Ectodermal cell (in vitro differentiated cells): ENCODE results near the gene ZNF398. TPM values are rescaled to one million over a fixed set of nuclear protein-coding genes. Genes with fewer than 3 reads are reported as not detected.

Experiments
- H3K27ac ChIP-seq: 2 replicates; pipeline ENCODE4 v1.7.0; 2013; ENCODE audit warnings: mild to moderate bottlenecking, low read depth, low read length; ENCODE audit not compliant: insufficient read depth, poor library complexity, severe bottlenecking
- H3K27me3 ChIP-seq: 2 replicates; pipeline ENCODE4 v1.7.0; 2013; ENCODE audit warnings: mild to moderate bottlenecking, low read length; ENCODE audit not compliant: insufficient read depth, control insufficient read depth, poor library complexity, severe bottlenecking
- H3K36me3 ChIP-seq: one replicate; pipeline ENCODE4 v1.7.0; 2013; ENCODE audit warnings: low read length; ENCODE audit not compliant: control insufficient read depth, insufficient read depth
- H3K4me1 ChIP-seq: one replicate; pipeline ENCODE4 v1.7.0; 2013; ENCODE audit warnings: low read length; ENCODE audit not compliant: control insufficient read depth, insufficient read depth
- H3K4me3 ChIP-seq: 2 replicates; pipeline ENCODE4 v1.7.0; 2013; ENCODE audit warnings: low read depth, low read length, control low read depth; ENCODE audit not compliant: insufficient read depth
- H3K9me3 ChIP-seq: 2 replicates; pipeline ENCODE4 v1.7.0; 2013; ENCODE audit warnings: mild to moderate bottlenecking, low read length, moderate library complexity; ENCODE audit not compliant: control insufficient read depth
- WGBS, 2 experiments: methylation state at CpG; one replicate each; pipeline ENCODE4 v1.1.7; 2013; ENCODE audit warnings: missing lambda C conversion rate in 2 of 2; 5-methylcytosine and 5-hydroxymethylcytosine counted together
- polyA plus RNA-seq, 4 experiments: library from polyadenylated mRNA; stranded (reverse); fragments of 50-300 nt; gene quantifications; one replicate each; pipeline ENCODE4 v1.2.3, GENCODE V29; 2013

ZNF398 gene
- 10.8 TPM for polyA plus RNA-seq (2013, experiment 1 of 4)
- 11.6 TPM for polyA plus RNA-seq (2013, experiment 2 of 4)
- polyA plus RNA-seq (2013, experiment 3 of 4) = 8.6 TPM
- 10.3 TPM for polyA plus RNA-seq (2013, experiment 4 of 4)

- Histone ChIP-seq H3K27me3 (no peaks in the 10 kb centered on the region), H3K4me1 (no peaks in the 10 kb centered on the region), H3K9me3 (no peaks in the 10 kb centered on the region), H3K36me3 (no peaks in the 10 kb centered on the region), H3K27ac (no peak within 1 kb of the TSS), H3K4me3 (peak within 1 kb of the TSS; percentile 88)
- 3 to 5% methylated on average over 79 of the region's 79 CpGs for WGBS, 2 experiments
Observed at GRCh38 chr7:149147072-149147751, at the start of gene ZNF398. Gene ZNF398 (plus strand): TSS chr7:149147453. CDS start chr7:149147743, 290 bp downstream.

- no peaks in the 10 kb centered on the region for H3K9me3 ChIP-seq
- 88 to 96% methylated on average over 6 of the region's 6 CpGs for WGBS, 2 experiments
Observed at GRCh38 chr7:149099058-149099457, 48.2 kb upstream of the ZNF398 start.

GRCh38 chr7:149100821-149101220, 46.4 kb upstream of the ZNF398 start:
- H3K9me3 ChIP-seq = no peaks in the 10 kb centered on the region
- H3K27ac ChIP-seq = no peak overlapping the region
- H3K4me1 ChIP-seq = no peaks in the 10 kb centered on the region
- 94 to 96% methylated on average over 2 of the region's 2 CpGs for WGBS, 2 experiments
- no peak overlapping the region for H3K4me3 ChIP-seq
- no peaks in the 10 kb centered on the region for H3K36me3 ChIP-seq
- no peaks in the 10 kb centered on the region for H3K27me3 ChIP-seq

More at GRCh38 chr7:149099058-149099457, 48.2 kb upstream of the ZNF398 start:
- Histone ChIP-seq H3K4me3 (no peak overlapping the region), H3K27ac (no peak overlapping the region), H3K27me3 (no peaks in the 10 kb centered on the region), H3K36me3 (no peaks in the 10 kb centered on the region), H3K4me1 (no peaks in the 10 kb centered on the region)

GRCh38 chr7:149102666-149103065, 44.6 kb upstream of the ZNF398 start:
- Histone ChIP-seq H3K27ac (no peak overlapping the region), H3K9me3 (no peaks in the 10 kb centered on the region), H3K27me3 (no peaks in the 10 kb centered on the region), H3K36me3 (no peaks in the 10 kb centered on the region), H3K4me1 (no peaks in the 10 kb centered on the region), H3K4me3 (no peak overlapping the region)
- WGBS, 2 experiments = 93 to 95% methylated on average over 1 of the region's 1 CpG

- Histone ChIP-seq H3K9me3 (no peaks in the 10 kb centered on the region), H3K36me3 (no peaks in the 10 kb centered on the region), H3K27ac (no peak overlapping the region), H3K27me3 (no peaks in the 10 kb centered on the region), H3K4me1 (no peaks in the 10 kb centered on the region), H3K4me3 (no peak overlapping the region)
- WGBS, 2 experiments = 89 to 90% methylated on average over 9 of the region's 9 CpGs
Observed at GRCh38 chr7:149103424-149103823, 43.8 kb upstream of the ZNF398 start.

GRCh38 chr7:149104214-149104613, 43.0 kb upstream of the ZNF398 start:
- no peaks in the 10 kb centered on the region for H3K27me3 ChIP-seq
- no peak overlapping the region for H3K27ac ChIP-seq
- 96 to 97% methylated on average over 35 of the region's 35 CpGs for WGBS, 2 experiments
- no peaks in the 10 kb centered on the region for H3K36me3 ChIP-seq
- no peak overlapping the region for H3K4me3 ChIP-seq
- H3K4me1 ChIP-seq = no peaks in the 10 kb centered on the region
- no peaks in the 10 kb centered on the region for H3K9me3 ChIP-seq

GRCh38 chr7:149104749-149105148, 42.5 kb upstream of the ZNF398 start:
- H3K27ac ChIP-seq = no peak overlapping the region
- 96% methylated on average over 25 of the region's 25 CpGs for WGBS, 2 experiments

GRCh38 chr7:149109969-149110368, 37.3 kb upstream of the ZNF398 start:
- WGBS, 2 experiments = 86 to 90% methylated on average over 11 to 12 of the region's 12 CpGs
- Histone ChIP-seq H3K4me3 (no peak overlapping the region), H3K4me1 (no peaks in the 10 kb centered on the region), H3K27me3 (no peaks in the 10 kb centered on the region), H3K9me3 (no peaks in the 10 kb centered on the region), H3K36me3 (no peaks in the 10 kb centered on the region), H3K27ac (no peak overlapping the region)

More at GRCh38 chr7:149104749-149105148, 42.5 kb upstream of the ZNF398 start:
- Histone ChIP-seq H3K9me3 (no peaks in the 10 kb centered on the region), H3K4me1 (no peaks in the 10 kb centered on the region), H3K36me3 (no peaks in the 10 kb centered on the region), H3K4me3 (no peak overlapping the region), H3K27me3 (no peaks in the 10 kb centered on the region)

GRCh38 chr7:149125189-149125862, 21.9 kb upstream of the ZNF398 start:
- Histone ChIP-seq H3K9me3 (no peaks in the 10 kb centered on the region), H3K4me3 (peak overlapping the region; percentile 99), H3K36me3 (no peaks in the 10 kb centered on the region), H3K27ac (peak overlapping the region; percentile 18), H3K4me1 (no peaks in the 10 kb centered on the region), H3K27me3 (no peaks in the 10 kb centered on the region)
- WGBS, 2 experiments = 4% methylated on average over 21 of the region's 21 CpGs

- no peaks in the 10 kb centered on the region for H3K27me3 ChIP-seq
- no peaks in the 10 kb centered on the region for H3K9me3 ChIP-seq
- 0% methylated on average over 72 of the region's 72 CpGs for WGBS, 2 experiments
- H3K36me3 ChIP-seq = no peaks in the 10 kb centered on the region
- peak within 1 kb of the TSS; percentile 99 for H3K4me3 ChIP-seq
- no peaks in the 10 kb centered on the region for H3K4me1 ChIP-seq
- H3K27ac ChIP-seq = peak within 1 kb of the TSS; percentile 18
Observed at GRCh38 chr7:149125863-149126661, 21.2 kb upstream of the ZNF398 start, which contains the start of gene ZNF425. Gene ZNF425 (minus strand): TSS chr7:149126324. CDS start chr7:149126213, 111 bp downstream.
